Subcutaneous adipose tissue (tissue), 4 donors: Measurements from ENCODE around the gene CCDC194. TPM values are rescaled to one million over a fixed set of nuclear protein-coding genes. Genes with fewer than 3 reads are reported as not detected.

Experiments
- total RNA-seq, 4 donors: library from RNA; depleted of rRNA; stranded (reverse); fragments of >200 nt; gene quantifications; one replicate each; pipeline ENCODE4 v1.1.0, GENCODE V29; 2016
- TF ChIP-seq, protein P1 (sequence below): fragments of 450-650 bp; IDR thresholded peaks from one replicate; pipeline ENCODE4 v1.5.1; 2016; ENCODE audit warnings: low read depth, mild to moderate bottlenecking, control low read depth, antibody characterized with exemption, moderate library complexity

Gene CCDC194
- total RNA-seq, 4 donors from 2014 or later: not detected

DNA sequence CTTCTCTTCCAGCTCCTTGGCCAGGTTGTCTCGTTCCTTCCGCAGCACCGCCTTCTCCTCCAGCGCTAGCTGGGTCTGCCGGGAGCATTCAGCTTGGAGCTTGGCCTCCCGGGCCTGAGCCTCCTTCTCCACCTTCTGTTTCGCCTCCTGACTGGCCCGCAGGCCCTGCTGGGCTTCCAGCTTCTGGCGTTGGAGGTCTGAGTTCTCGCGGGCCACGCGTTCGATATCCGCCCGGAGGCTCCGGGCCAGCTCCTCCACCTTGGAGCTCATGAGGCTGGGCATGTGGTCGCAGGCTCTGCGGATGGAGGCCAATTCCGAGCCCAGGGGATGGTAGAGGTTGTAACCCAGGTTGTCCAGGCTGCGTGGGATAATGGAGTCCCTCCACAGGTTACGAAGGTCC lies 28.6 kb downstream of the CCDC194 start:
- TF ChIP-seq, protein P1, sequence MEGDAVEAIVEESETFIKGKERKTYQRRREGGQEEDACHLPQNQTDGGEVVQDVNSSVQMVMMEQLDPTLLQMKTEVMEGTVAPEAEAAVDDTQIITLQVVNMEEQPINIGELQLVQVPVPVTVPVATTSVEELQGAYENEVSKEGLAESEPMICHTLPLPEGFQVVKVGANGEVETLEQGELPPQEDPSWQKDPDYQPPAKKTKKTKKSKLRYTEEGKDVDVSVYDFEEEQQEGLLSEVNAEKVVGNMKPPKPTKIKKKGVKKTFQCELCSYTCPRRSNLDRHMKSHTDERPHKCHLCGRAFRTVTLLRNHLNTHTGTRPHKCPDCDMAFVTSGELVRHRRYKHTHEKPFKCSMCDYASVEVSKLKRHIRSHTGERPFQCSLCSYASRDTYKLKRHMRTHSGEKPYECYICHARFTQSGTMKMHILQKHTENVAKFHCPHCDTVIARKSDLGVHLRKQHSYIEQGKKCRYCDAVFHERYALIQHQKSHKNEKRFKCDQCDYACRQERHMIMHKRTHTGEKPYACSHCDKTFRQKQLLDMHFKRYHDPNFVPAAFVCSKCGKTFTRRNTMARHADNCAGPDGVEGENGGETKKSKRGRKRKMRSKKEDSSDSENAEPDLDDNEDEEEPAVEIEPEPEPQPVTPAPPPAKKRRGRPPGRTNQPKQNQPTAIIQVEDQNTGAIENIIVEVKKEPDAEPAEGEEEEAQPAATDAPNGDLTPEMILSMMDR: no peak

DNA sequence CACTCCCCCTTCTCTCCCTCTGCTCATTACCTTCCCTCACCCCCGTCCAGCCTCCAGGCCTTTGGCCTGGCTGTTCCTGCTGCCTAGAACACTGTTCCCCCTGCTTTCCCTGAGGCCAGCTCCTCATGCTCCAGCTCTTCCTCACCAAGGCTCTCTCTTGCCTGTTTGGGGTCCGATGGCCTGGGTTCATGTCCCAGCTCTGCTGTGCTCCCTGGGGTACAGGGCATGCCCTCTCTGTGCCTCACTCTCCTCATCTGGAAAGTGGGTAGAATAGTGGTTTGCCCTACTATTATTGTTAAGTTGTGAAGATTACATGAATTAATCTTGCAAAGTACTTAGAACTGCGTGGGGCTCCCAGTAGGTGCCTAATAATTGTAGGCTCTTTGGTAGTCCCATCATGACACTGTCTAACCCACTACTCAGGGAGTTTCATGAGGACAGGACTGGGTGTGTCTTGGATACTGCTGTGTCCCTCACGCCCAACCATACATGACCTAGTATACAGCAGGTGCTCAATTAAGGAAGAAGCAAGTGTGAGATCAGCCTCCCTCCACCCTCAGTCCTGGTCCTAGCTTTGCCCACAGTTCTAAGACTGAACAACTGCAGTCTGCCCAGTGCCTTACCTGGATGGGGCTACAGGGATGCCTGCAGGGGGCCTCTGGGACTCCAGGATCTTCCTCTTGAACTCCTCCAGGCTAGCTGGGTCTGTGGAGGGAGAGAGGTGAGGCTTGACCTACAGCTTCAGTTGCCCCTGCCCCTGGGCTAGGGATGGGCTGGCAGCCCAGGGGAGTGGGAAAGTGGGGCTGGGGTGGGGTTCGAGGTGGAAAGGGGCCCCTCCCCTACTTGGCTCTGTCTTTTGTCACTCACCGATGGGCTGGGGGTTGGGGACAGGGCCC lies 33.8 kb downstream of the CCDC194 start:
- TF ChIP-seq, protein P1: no peak

DNA sequence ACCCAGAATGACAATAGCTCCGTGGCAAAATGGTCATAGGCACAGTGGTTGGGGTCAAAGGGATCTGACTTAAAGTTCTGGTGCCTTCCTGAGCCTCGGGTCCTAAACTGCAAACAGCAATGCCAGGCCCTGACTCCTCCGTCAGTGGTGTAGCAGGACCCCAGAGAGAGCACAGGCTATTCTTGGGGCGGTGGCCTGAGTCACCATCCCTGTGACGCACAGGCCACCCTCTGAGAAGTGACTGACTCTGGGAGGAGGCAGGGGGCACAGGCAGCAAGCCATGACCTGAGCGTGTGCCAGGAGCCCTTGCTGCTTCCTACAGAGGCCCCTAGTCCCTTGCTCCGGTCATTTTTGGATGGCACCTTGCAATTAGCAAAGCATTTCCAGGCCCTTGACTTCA lies 35.6 kb downstream of the CCDC194 start:
- TF ChIP-seq, protein P1: no peak

DNA sequence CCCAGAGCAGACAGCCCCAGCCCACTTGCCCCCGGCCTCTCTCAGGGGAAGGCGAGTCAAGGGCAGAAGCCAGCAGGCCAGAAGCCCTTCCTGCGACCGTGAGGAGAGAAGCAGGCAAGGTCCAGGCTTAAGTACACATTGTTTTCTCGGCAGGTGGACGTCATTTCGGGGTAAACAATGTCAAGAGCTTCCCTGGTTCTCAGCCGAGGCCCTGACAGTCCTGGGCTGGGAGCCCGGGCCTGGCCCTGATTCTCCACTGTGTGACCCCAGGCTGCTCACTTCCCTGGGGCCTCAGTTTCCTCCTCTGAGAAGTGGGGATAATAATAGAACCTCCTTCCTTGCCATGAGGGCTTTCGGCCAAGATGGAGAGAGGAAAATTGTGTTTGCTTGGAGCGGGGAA lies 36.3 kb downstream of the CCDC194 start:
- TF ChIP-seq, protein P1: no peak

DNA sequence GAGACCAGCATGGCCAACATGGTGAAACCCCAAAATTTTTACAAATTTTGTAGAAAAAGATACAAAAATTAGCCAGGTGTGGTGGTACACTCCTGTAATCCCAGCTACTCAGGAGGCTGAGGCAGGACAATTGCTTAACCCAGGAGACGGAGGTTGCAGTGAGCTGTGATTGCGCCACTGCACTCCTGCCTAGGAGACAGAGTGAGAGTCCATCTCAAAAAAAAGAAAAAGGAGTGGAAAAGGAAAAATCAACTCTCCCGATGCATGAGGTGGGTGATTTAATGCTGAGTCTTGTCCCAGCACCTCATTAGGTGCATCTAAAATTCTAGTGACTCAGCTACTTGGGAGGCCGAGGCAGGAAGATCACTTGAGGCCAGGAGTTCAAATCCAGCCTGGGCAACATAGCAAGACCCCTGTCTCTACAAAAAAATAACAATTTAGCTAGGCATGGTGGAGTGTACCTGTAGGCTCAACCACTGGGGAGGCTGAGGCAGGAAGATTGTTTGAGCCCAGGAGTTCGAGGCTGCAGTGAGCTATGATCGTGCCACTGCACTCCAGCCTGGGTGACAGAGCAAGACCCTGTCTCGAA lies 36.8 kb downstream of the CCDC194 start:
- TF ChIP-seq, protein P1: no peak

DNA sequence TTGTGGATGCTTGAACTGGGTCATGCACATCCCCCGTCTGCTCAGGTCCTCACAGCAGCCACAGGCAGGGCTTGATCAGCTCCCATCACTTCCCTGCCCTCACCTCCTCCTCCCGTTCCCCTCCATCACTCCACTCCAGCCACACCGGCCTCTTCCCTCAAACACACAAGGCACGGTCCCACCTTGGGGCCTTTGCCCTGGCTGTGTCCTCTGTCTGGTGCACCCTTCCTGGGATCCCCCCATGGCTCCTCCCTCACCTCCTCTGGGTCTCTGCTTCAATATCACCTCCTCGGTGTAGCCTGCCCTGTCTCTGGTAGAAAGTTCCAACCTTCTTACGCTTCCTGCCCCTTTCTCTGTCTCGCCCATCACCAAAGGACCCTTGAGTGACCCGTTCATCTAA lies 40.6 kb downstream of the CCDC194 start:
- TF ChIP-seq, protein P1: no peak

DNA sequence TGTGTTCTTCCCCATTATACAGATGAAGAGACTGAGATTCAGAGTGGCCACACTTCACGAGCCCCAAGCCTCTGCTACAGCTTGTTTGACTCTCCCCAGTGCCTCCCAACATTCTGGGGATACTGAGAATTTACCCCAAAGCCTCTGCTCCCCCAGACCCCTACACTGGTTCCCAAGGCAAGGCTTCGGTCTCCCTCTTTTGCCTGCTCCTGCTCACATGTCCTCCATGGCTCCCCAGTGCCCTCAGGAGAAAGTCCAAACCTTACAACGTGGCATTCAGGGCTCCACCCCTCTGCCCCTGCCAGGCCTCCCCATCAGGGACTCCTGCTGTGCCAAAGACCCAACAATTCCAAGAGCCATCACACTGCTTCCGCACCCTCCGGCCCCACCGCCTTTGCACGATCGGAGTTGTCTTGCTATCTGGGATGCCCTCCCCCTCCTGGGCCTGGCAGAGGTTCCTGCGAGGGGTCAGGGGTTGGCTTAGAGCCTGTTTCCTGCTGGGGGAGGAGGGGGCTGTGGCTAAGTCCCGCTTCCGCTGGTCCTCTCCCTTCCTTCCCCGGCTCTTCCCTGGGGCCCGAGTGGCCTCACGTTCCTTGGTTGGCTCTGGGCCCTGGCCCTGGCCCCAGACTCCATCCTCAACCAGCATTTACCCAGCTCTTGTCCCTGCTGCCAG lies 41.3 kb downstream of the CCDC194 start:
- TF ChIP-seq, protein P1: no peak
